ENCODE data around the gene OAF.
"Not testable (repeated sequence)": the region's sequence is repeated elsewhere in the genome, so short reads cannot be mapped to it uniquely, and the experiment has no call there.

OAF gene

DNA sequence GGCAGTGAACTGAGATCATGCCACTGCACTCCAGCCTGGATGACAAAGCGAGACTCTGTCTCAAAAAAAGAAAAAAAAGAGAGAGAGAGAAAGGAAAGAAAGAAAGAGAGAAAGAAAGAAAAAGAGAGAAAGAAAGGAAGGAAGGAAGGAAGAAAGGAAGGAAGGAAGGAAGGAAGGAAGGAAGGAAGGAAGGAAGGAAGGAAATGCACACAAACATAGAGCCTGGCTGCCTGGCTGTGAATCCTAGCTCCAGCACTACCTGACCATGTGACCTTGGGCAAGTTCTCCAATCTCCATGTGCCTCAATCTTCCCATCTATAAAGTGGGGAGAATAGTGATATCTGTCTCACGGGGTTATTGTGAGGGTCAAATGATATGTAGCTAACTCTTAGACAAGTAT is 63.1 kb downstream of the OAF start:
- not testable (repeated sequence) for DNase-seq

DNA sequence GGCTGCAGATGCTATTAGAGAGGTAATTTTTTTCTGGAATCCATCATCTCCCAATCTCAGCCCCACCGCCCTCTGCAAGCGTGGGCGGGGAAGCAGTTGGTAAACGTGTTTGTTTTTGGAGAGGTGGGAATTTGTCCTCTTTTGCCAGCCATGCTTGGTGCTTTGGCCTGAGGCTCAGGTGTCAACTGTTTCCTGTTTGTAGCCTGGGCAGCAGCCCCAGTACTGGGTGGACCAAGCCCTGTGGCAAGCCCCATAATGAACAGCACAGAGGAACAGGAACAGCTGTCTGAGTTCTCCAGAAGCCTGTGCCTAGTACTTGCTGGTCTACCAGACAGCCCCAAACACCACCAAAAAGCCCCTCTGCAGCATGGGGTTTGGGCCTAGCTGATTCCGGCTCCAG is 68.7 kb downstream of the OAF start:
- DNase-seq = no peak

Data from bone marrow (tissue), 2 donors.